Right renal pelvis (tissue), 4 donors: ENCODE measurements around the gene PTCH2. TPM values are rescaled to one million over a fixed set of nuclear protein-coding genes. Genes with fewer than 3 reads are reported as not detected.
"Not testable (repeated sequence)": the region's sequence is repeated elsewhere in the genome, so short reads cannot be mapped to it uniquely, and the experiment has no call there.

Experiments
- DNase-seq, 4 donors: peaks; one replicate each; pipeline ENCODE4 v3.0.0-alpha.2; 2013; ENCODE audit warnings: low read depth in 4 of 4, low spot score in 3 of 4, missing footprints in 1 of 4
- polyA plus RNA-seq, 4 donors: library from polyadenylated mRNA; unstranded; fragments of 120-200 nt; gene quantifications; one replicate each; pipeline ENCODE4 v1.2.1, GENCODE V29; 2013; ENCODE audit not compliant: insufficient read length in 4 of 4

PTCH2 gene
- polyA plus RNA-seq, 4 donors, result 4.5 to 6.2 (median 5.0) TPM

GRCh38 chr1:44805311-44806024 is 37.6 kb downstream of the PTCH2 start:
- DNase-seq, result no peak

GRCh38 chr1:44803312-44804095 is 39.5 kb downstream of the PTCH2 start:
- no peak for DNase-seq

GRCh38 chr1:44803062-44803311 is 40.1 kb downstream of the PTCH2 start:
- no peak for DNase-seq

- DNase-seq, result no peak
Measured at GRCh38 chr1:44802306-44803061, 40.6 kb downstream of the PTCH2 start.

GRCh38 chr1:44801491-44802305 is 41.4 kb downstream of the PTCH2 start:
- no peak for DNase-seq

GRCh38 chr1:44799770-44800584 is 43.1 kb downstream of the PTCH2 start, which contains the start of gene PLK3:
Gene PLK3, plus strand, starts transcription at chr1:44800377. Its CDS starts 87 bp downstream, at chr1:44800464.
- peak; percentile 94 to 97 (median 95) for DNase-seq

- DNase-seq, result no peak
Measured at GRCh38 chr1:44798481-44799365, 44.3 kb downstream of the PTCH2 start.

- not testable (repeated sequence) for DNase-seq
Measured at GRCh38 chr1:44797886-44798285, 45.2 kb downstream of the PTCH2 start.

GRCh38 chr1:44792736-44793502 is 50.1 kb downstream of the PTCH2 start:
- no peak for DNase-seq

- no peak for DNase-seq
Measured at GRCh38 chr1:44790968-44791801, 51.9 kb downstream of the PTCH2 start.

GRCh38 chr1:44788120-44788860 is 54.8 kb downstream of the PTCH2 start, which contains the start of gene BEST4:
Gene BEST4, minus strand, starts transcription at chr1:44788170. Its CDS starts 465 bp downstream, at chr1:44787705.
- no peak for DNase-seq

GRCh38 chr1:44787506-44787905 is 55.5 kb downstream of the PTCH2 start:
- no peak for DNase-seq

GRCh38 chr1:44786841-44787426 is 56.1 kb downstream of the PTCH2 start:
- no peak for DNase-seq

- no peak for DNase-seq
Measured at GRCh38 chr1:44786138-44786840, 56.8 kb downstream of the PTCH2 start.

- no peak for DNase-seq
Measured at GRCh38 chr1:44785501-44786137, 57.4 kb downstream of the PTCH2 start.
